HCT116 (cell line): ENCODE results near the gene SULT2B1.

Experiments
- CEBPB ChIP-seq: IDR thresholded peaks from 2 replicates; pipeline ENCODE4 v1.6.1; 2012; ENCODE audit warnings: low read depth
- EZH2 ChIP-seq: fragments of 200-600 bp; sonication (generic); IDR thresholded peaks from 2 replicates; pipeline ENCODE4 v1.6.1; 2017; ENCODE audit warnings: antibody characterized with exemption, mixed run types
- EZH2phosphoT487 ChIP-seq: fragments of 200-600 bp; IDR thresholded peaks from 2 replicates; pipeline ENCODE4 v1.6.1; 2018; ENCODE audit warnings: antibody characterized with exemption, borderline replicate concordance
- JUND ChIP-seq: IDR thresholded peaks from 2 replicates; pipeline ENCODE4 v1.6.1; 2012
- POLR2A ChIP-seq: IDR thresholded peaks from 2 replicates; pipeline ENCODE4 v1.7.0; 2011; ENCODE audit warnings: borderline replicate concordance; ENCODE audit not compliant: insufficient read depth, insufficient read length; ENCODE audit errors: extremely low read depth
- POLR2AphosphoS5 ChIP-seq: IDR thresholded peaks from 2 replicates; pipeline ENCODE4 v1.6.1; 2011; ENCODE audit warnings: mild to moderate bottlenecking, low read depth, low read length, moderate library complexity
- RAD21 ChIP-seq: IDR thresholded peaks from 2 replicates; pipeline ENCODE4 v1.6.1; 2012; ENCODE audit warnings: low read depth, mild to moderate bottlenecking
- ZNF274 ChIP-seq: fragments of 200-500 bp; sonication (Bioruptor generic); IDR thresholded peaks from 2 replicates; pipeline ENCODE4 v1.6.1; 2014; ENCODE audit warnings: mild to moderate bottlenecking, low read depth, low read length, inconsistent platforms
- TF ChIP-seq, protein P1 (sequence below), 3 experiments: fragments of 200-600 bp in 1 of 3; sonication (generic) in 1 of 3; IDR thresholded peaks in 2 of 3; conservative IDR thresholded peaks in 1 of 3; 2 replicates each; pipeline ENCODE4 v1.5.1; 2012 to 2017; ENCODE audit warnings: low read depth in 2 of 3, low read length in 2 of 3, antibody characterized with exemption in 1 of 3, borderline replicate concordance in 1 of 3, control low read depth in 1 of 3, mild to moderate bottlenecking in 1 of 3, mixed read lengths in 1 of 3, mixed run types in 1 of 3, moderate library complexity in 1 of 3; ENCODE audit not compliant: insufficient read depth in 1 of 3
- TF ChIP-seq, protein P2 (sequence below): IDR thresholded peaks from 2 replicates; pipeline ENCODE4 v1.6.1; 2012
- TF ChIP-seq, protein P3 (sequence below): IDR thresholded peaks from 2 replicates; pipeline ENCODE4 v1.6.1; 2012; ENCODE audit warnings: low read depth
- TF ChIP-seq, protein P4 (sequence below): IDR thresholded peaks from 2 replicates; pipeline ENCODE4 v1.6.1; 2011; ENCODE audit warnings: mild to moderate bottlenecking, low read length, moderate library complexity; ENCODE audit not compliant: insufficient replicate concordance; ENCODE audit errors: extremely low read depth

DNA sequence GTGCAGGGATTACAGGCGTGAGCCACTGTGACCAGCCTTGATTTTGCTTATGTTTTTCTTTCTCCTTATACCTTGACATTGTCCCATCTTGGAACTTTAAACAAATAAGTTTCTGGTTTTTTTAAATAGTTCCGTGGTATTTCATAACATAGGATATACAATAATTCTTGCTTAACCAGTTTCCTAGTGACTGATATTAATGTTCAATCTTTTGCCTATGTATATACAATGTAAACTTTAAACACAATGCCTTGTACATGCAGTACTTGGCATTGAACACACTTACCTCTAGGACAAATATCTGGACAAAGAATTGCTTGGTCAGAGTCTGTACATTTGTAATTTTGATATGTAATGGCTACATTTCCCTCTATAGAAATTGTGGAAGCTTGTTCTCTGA lies 30.2 kb downstream of the SULT2B1 start:
- TF ChIP-seq RAD21, result no peak
- TF ChIP-seq, protein P1, sequence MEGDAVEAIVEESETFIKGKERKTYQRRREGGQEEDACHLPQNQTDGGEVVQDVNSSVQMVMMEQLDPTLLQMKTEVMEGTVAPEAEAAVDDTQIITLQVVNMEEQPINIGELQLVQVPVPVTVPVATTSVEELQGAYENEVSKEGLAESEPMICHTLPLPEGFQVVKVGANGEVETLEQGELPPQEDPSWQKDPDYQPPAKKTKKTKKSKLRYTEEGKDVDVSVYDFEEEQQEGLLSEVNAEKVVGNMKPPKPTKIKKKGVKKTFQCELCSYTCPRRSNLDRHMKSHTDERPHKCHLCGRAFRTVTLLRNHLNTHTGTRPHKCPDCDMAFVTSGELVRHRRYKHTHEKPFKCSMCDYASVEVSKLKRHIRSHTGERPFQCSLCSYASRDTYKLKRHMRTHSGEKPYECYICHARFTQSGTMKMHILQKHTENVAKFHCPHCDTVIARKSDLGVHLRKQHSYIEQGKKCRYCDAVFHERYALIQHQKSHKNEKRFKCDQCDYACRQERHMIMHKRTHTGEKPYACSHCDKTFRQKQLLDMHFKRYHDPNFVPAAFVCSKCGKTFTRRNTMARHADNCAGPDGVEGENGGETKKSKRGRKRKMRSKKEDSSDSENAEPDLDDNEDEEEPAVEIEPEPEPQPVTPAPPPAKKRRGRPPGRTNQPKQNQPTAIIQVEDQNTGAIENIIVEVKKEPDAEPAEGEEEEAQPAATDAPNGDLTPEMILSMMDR (IDR thresholded peaks at IDR 0.05 in 2 of 3, conservative IDR thresholded peaks at IDR 0.05 in 1 of 3; ENCODE audit: borderline replicate concordance in 1 of 3, insufficient read depth in 1 of 3, low read depth in 2 of 3, low read length in 2 of 3), result no peak
- TF ChIP-seq, protein P2, sequence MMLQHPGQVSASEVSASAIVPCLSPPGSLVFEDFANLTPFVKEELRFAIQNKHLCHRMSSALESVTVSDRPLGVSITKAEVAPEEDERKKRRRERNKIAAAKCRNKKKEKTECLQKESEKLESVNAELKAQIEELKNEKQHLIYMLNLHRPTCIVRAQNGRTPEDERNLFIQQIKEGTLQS, result no peak
- TF ChIP-seq POLR2A, result no peak
- TF ChIP-seq EZH2, result no peak
- no peak for TF ChIP-seq JUND
- TF ChIP-seq, protein P3, sequence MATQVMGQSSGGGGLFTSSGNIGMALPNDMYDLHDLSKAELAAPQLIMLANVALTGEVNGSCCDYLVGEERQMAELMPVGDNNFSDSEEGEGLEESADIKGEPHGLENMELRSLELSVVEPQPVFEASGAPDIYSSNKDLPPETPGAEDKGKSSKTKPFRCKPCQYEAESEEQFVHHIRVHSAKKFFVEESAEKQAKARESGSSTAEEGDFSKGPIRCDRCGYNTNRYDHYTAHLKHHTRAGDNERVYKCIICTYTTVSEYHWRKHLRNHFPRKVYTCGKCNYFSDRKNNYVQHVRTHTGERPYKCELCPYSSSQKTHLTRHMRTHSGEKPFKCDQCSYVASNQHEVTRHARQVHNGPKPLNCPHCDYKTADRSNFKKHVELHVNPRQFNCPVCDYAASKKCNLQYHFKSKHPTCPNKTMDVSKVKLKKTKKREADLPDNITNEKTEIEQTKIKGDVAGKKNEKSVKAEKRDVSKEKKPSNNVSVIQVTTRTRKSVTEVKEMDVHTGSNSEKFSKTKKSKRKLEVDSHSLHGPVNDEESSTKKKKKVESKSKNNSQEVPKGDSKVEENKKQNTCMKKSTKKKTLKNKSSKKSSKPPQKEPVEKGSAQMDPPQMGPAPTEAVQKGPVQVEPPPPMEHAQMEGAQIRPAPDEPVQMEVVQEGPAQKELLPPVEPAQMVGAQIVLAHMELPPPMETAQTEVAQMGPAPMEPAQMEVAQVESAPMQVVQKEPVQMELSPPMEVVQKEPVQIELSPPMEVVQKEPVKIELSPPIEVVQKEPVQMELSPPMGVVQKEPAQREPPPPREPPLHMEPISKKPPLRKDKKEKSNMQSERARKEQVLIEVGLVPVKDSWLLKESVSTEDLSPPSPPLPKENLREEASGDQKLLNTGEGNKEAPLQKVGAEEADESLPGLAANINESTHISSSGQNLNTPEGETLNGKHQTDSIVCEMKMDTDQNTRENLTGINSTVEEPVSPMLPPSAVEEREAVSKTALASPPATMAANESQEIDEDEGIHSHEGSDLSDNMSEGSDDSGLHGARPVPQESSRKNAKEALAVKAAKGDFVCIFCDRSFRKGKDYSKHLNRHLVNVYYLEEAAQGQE, result no peak
- no peak for TF ChIP-seq CEBPB
- TF ChIP-seq EZH2phosphoT487, result no peak
- TF ChIP-seq POLR2AphosphoS5, result no peak
- TF ChIP-seq ZNF274, result no peak
- TF ChIP-seq, protein P4, sequence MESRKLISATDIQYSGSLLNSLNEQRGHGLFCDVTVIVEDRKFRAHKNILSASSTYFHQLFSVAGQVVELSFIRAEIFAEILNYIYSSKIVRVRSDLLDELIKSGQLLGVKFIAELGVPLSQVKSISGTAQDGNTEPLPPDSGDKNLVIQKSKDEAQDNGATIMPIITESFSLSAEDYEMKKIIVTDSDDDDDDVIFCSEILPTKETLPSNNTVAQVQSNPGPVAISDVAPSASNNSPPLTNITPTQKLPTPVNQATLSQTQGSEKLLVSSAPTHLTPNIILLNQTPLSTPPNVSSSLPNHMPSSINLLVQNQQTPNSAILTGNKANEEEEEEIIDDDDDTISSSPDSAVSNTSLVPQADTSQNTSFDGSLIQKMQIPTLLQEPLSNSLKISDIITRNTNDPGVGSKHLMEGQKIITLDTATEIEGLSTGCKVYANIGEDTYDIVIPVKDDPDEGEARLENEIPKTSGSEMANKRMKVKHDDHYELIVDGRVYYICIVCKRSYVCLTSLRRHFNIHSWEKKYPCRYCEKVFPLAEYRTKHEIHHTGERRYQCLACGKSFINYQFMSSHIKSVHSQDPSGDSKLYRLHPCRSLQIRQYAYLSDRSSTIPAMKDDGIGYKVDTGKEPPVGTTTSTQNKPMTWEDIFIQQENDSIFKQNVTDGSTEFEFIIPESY, result no peak
